Neural progenitor cell (in vitro differentiated cells): ENCODE data around the gene RAX2.

Experiments used
- EZH2 ChIP-seq: fragments of 200-600 bp; sonication (generic); IDR thresholded peaks from 2 replicates; pipeline ENCODE4 v1.6.1; 2017; ENCODE audit warnings: antibody characterized with exemption, mild to moderate bottlenecking, moderate library complexity
- EZH2phosphoT487 ChIP-seq: fragments of 200-600 bp; sonication (generic); IDR thresholded peaks from 2 replicates; pipeline ENCODE4 v1.6.1; 2017; ENCODE audit warnings: antibody characterized with exemption
- TF ChIP-seq, protein P1 (sequence below): fragments of 200-600 bp; sonication (generic); IDR thresholded peaks from 2 replicates; pipeline ENCODE4 v1.5.1; 2017; ENCODE audit warnings: antibody characterized with exemption, mild to moderate bottlenecking

DNA sequence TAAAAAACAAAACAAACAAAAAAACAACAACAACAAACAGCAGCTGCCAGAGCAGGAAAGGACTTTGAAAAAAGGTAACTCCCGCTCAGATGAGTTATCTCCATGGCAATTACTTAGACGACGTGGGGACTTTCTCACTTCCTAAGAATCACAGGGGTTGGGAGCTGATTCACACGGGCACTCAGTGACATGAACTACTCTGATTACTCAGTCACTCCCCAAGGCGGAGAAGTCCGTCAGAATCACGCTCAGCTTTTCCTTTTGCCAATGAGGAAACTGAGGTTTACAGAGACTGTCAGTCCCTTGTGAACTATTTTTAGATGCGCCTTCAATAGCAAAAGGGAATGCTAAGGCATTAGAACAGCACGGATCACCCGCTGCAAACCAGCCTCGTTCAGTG lies 46.4 kb upstream of the RAX2 start:
- TF ChIP-seq, protein P1, sequence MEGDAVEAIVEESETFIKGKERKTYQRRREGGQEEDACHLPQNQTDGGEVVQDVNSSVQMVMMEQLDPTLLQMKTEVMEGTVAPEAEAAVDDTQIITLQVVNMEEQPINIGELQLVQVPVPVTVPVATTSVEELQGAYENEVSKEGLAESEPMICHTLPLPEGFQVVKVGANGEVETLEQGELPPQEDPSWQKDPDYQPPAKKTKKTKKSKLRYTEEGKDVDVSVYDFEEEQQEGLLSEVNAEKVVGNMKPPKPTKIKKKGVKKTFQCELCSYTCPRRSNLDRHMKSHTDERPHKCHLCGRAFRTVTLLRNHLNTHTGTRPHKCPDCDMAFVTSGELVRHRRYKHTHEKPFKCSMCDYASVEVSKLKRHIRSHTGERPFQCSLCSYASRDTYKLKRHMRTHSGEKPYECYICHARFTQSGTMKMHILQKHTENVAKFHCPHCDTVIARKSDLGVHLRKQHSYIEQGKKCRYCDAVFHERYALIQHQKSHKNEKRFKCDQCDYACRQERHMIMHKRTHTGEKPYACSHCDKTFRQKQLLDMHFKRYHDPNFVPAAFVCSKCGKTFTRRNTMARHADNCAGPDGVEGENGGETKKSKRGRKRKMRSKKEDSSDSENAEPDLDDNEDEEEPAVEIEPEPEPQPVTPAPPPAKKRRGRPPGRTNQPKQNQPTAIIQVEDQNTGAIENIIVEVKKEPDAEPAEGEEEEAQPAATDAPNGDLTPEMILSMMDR: no peak
- TF ChIP-seq EZH2phosphoT487 (no peak), EZH2 (no peak)
